K562 (cell line): ENCODE data around the gene PALLD. TPM values are rescaled to one million over a fixed set of nuclear protein-coding genes. Genes with fewer than 3 reads are reported as not detected.

Source experiments
- ATAC-seq: fragments of 200-7000 bp; cut with Tn5 transposase; 3 replicates; pipeline ENCODE4 v1.9.1; 2020; ENCODE audit warnings: moderate library complexity
- BruUV-seq: library from RNA; stranded (reverse); fragments of 400-500 nt; replicated peaks from 2 replicates; lab custom pipeline; 2021; lab: Mats Ljungman, UMichigan
- CTCF ChIA-PET: fragments of 300-600 bp; formaldehyde crosslinking; extraction: SDS; loops from one replicate; lab custom pipeline; 2021; ENCODE audit warnings: low intra/inter-chr PET ratio; lab: Yijun Ruan, JAX
- POLR2A ChIA-PET: fragments of 300-600, 350-650 bp; sonication (Branson Sonifier 250); formaldehyde crosslinking; extraction: SDS; loops from one replicate; lab custom pipeline; 2021; ENCODE audit warnings: antibody characterized with exemption, inconsistent platforms; lab: Yijun Ruan, JAX
- DNase-seq, 4 experiments: peaks; one replicate each; pipeline versions ENCODE4 v3.0.0 to v3.0.0-alpha.2; 2011 to 2018; ENCODE audit warnings: low spot score in 3 of 4, mixed read lengths in 3 of 4; ENCODE audit errors: extremely low read depth in 1 of 4
- FAIRE-seq: peaks from 2 replicates; lab custom pipeline; 2011; peaks lifted over from hg19 to GRCh38; lab: Jason Lieb, UNC
- H2AFZ ChIP-seq: 2 replicates; pipeline ENCODE4 v1.6.0; 2011; ENCODE audit warnings: low read depth, low read length, control low read depth, inconsistent platforms
- H3K27ac ChIP-seq: fragments of 200-600 bp; 3 replicates; pipeline ENCODE4 v1.8.0; 2011; ENCODE audit warnings: low read depth, mild to moderate bottlenecking, control low read depth, inconsistent platforms, low read length, moderate library complexity, mixed read lengths; ENCODE audit errors: extremely low read depth
- H3K27me3 ChIP-seq, 2 experiments: fragments of 300-600 bp in 1 of 2; 2 replicates in 1 of 2; 3 replicates in 1 of 2; pipeline versions ENCODE4 v1.6.0 to v1.8.0; 2011; ENCODE audit warnings: inconsistent platforms in 2 of 2, low read length in 2 of 2, mild to moderate bottlenecking in 1 of 2, mixed read lengths in 1 of 2, moderate library complexity in 1 of 2; ENCODE audit not compliant: control insufficient read depth in 2 of 2, insufficient read depth in 2 of 2
- H3K36me3 ChIP-seq: fragments of 300-600 bp; 3 replicates; pipeline ENCODE4 v1.8.0; 2011; ENCODE audit warnings: mild to moderate bottlenecking, low read length, inconsistent platforms; ENCODE audit not compliant: control insufficient read depth, insufficient read depth
- H3K4me1 ChIP-seq, 2 experiments: fragments of 200-600 bp in 1 of 2; replicated peaks in 1 of 2; 2 replicates in 1 of 2; 3 replicates in 1 of 2; pipeline versions ENCODE4 v1.5.1 to v1.8.0; 2011; ENCODE audit warnings: inconsistent platforms in 2 of 2, low read length in 2 of 2, mild to moderate bottlenecking in 1 of 2, mixed read lengths in 1 of 2, moderate library complexity in 1 of 2; ENCODE audit not compliant: control insufficient read depth in 2 of 2, insufficient read depth in 2 of 2
- H3K4me2 ChIP-seq: 2 replicates; pipeline ENCODE4 v1.6.1; 2011; ENCODE audit warnings: low read length, control low read depth, inconsistent platforms, mixed read lengths; ENCODE audit not compliant: insufficient read depth
- H3K4me3 ChIP-seq: fragments of 200-600 bp; sonication (generic), shearing (Covaris generic); 2 replicates; pipeline ENCODE4 v1.5.1; 2016; ENCODE audit warnings: control low read depth, inconsistent platforms
- H3K79me2 ChIP-seq: fragments of 200-600 bp; 3 replicates; pipeline ENCODE4 v1.8.0; 2011; ENCODE audit warnings: low read length, inconsistent platforms; ENCODE audit not compliant: control insufficient read depth, insufficient read depth
- H3K9ac ChIP-seq, 2 experiments: 2 replicates each; pipeline versions ENCODE4 v1.6.0 to v1.6.1; 2011; ENCODE audit warnings: low read depth in 2 of 2, low read length in 2 of 2, control low read depth in 1 of 2, inconsistent platforms in 1 of 2, mild to moderate bottlenecking in 1 of 2, mixed read lengths in 1 of 2; ENCODE audit not compliant: insufficient read depth in 1 of 2
- H3K9me1 ChIP-seq: one replicate; pipeline ENCODE4 v1.6.0; 2011; ENCODE audit warnings: inconsistent platforms, mild to moderate bottlenecking, low read length, moderate library complexity; ENCODE audit not compliant: control insufficient read depth, insufficient read depth
- H3K9me3 ChIP-seq: replicated peaks from 2 replicates; pipeline ENCODE4 v1.5.1; 2011; ENCODE audit warnings: low read depth, low read length, inconsistent platforms; ENCODE audit not compliant: control insufficient read depth, insufficient read depth
- H4K20me1 ChIP-seq: replicated peaks from 2 replicates; pipeline ENCODE4 v1.6.1; 2011; ENCODE audit warnings: low read length, inconsistent platforms, mixed read lengths; ENCODE audit not compliant: control insufficient read depth, insufficient read depth
- ARNT ChIP-seq, 2 experiments: fragments of 450-650 bp; IDR thresholded peaks; 2 replicates each; pipeline ENCODE4 v1.6.1; 2016; ENCODE audit warnings: mild to moderate bottlenecking in 1 of 2
- DACH1 ChIP-seq: fragments of 450-650 bp; IDR thresholded peaks from 2 replicates; pipeline ENCODE4 v1.6.1; 2018; ENCODE audit not compliant: partially characterized antibody
- MYC ChIP-seq, 2 experiments: fragments of 250-450 bp in 1 of 2; sonication (Bioruptor Pico) in 1 of 2; IDR thresholded peaks; 2 replicates each; pipeline versions ENCODE4 v1.5.1 to v1.6.1; 2012 to 2021; ENCODE audit warnings: low read depth in 2 of 2, borderline replicate concordance in 1 of 2, improper control_type of control experiment in 1 of 2, low read length in 1 of 2, mild to moderate bottlenecking in 1 of 2, moderate library complexity in 1 of 2
- NCOA4 ChIP-seq: fragments of 450-650 bp; IDR thresholded peaks from 2 replicates; pipeline ENCODE4 v1.6.1; 2018; ENCODE audit warnings: mild to moderate bottlenecking; ENCODE audit not compliant: partially characterized antibody
- NFYB ChIP-seq: IDR thresholded peaks from 2 replicates; pipeline ENCODE4 v1.6.1; 2011; ENCODE audit warnings: mild to moderate bottlenecking, moderate library complexity; ENCODE audit not compliant: insufficient read length; ENCODE audit errors: extremely low read depth
- NR2C2 ChIP-seq, 2 experiments: fragments of 200-800 bp in 1 of 2; sonication (Bioruptor generic) in 1 of 2; sonication (generic) in 1 of 2; formaldehyde crosslinking in 1 of 2; IDR thresholded peaks; 2 replicates each; pipeline versions ENCODE4 v1.6.1 to v1.8.0; 2016 to 2022; ENCODE audit warnings: mild to moderate bottlenecking in 1 of 2, missing compliant biosample characterization in 1 of 2, missing genetic modification characterization in 1 of 2, missing genetic modification reagents in 1 of 2
- POLR2AphosphoS2 ChIP-seq: IDR thresholded peaks from 2 replicates; pipeline ENCODE4 v1.6.1; 2012; ENCODE audit warnings: low read length, improper control_type of control experiment
- RFX5 ChIP-seq: IDR thresholded peaks from 2 replicates; pipeline ENCODE4 v1.6.1; 2011; ENCODE audit warnings: low read depth, mild to moderate bottlenecking, improper control_type of control experiment, low read length
- ZNF133 ChIP-seq: fragments of 250-450 bp; sonication (Bioruptor Pico); IDR thresholded peaks from 2 replicates; pipeline ENCODE4 v1.4.0; 2020; ENCODE audit warnings: mild to moderate bottlenecking
- ZNF165 ChIP-seq: fragments of 250-450 bp; sonication (Bioruptor Pico); IDR thresholded peaks from 2 replicates; pipeline ENCODE4 v1.4.0; 2020; ENCODE audit warnings: borderline replicate concordance
- ZNF174 ChIP-seq: fragments of 250-450 bp; sonication (Bioruptor Pico); IDR thresholded peaks from 2 replicates; pipeline ENCODE4 v1.4.0; 2020; ENCODE audit warnings: mild to moderate bottlenecking
- WGBS: fragments of 100-300 bp; shearing (Covaris generic); methylation state at CpG from one replicate; pipeline ENCODE4 v1.1.6; 2016; ENCODE audit warnings: low coverage, mixed read lengths; ENCODE audit not compliant: insufficient coverage; ENCODE audit errors: missing lambda C conversion rate; 5-methylcytosine and 5-hydroxymethylcytosine counted together
- in situ Hi-C: fragments of 300-500 bp; cut with MboI; formaldehyde crosslinking; loops from 4 replicates; pipeline ENCODE4 v1.15.0; 2018; ENCODE audit warnings: inconsistent platforms, mixed read lengths
- intact Hi-C: fragments of 100-400 bp; cut with micrococcal nuclease; formaldehyde crosslinking; loops from 2 replicates; pipeline ENCODE4 v1.14.2; 2022
- polyA plus RNA-seq, 8 experiments: library from polyadenylated mRNA; depleted of rRNA in 4 of 8; stranded (reverse) in 5 of 8; unstranded in 3 of 8; fragments of >200 nt; fragmentation: Nextera tagmentation in 2 of 8; fragmentation: Illumina TruSeq in 1 of 8; extraction: Ambion mirVana in 2 of 8; extraction: Trizol in 1 of 8; gene quantifications; 2 replicates each; pipeline versions ENCODE4 v1.2.1 to v1.2.3, GENCODE V29; 2011 to 2014; ENCODE audit warnings: inconsistent platforms in 1 of 8, missing spikeins in 1 of 8
- total RNA-seq, 7 experiments: library from RNA; depleted of rRNA in 6 of 7; stranded (reverse); fragments of >200 nt in 6 of 7; fragmentation: Illumina TruSeq in 2 of 7; extraction: Trizol in 2 of 7; gene quantifications; 2 replicates each; pipeline versions ENCODE4 v1.2.1 to v1.2.3, GENCODE V29; 2011 to 2021; ENCODE audit warnings: low replicate concordance in 1 of 7
- TF ChIP-seq, protein P1 (sequence below): fragments of 250-450 bp; sonication (Bioruptor Pico); IDR thresholded peaks from 2 replicates; pipeline ENCODE4 v1.4.0; 2020; ENCODE audit warnings: borderline replicate concordance
- TF ChIP-seq, protein P2 (sequence below): fragments of 250-450 bp; sonication (Bioruptor Pico); IDR thresholded peaks from 2 replicates; pipeline ENCODE4 v1.8.0; 2021; ENCODE audit warnings: moderate library complexity, mild to moderate bottlenecking, inconsistent platforms
- TF ChIP-seq, protein P3 (sequence below): fragments of 250-450 bp; sonication (Bioruptor Pico); IDR thresholded peaks from 2 replicates; pipeline ENCODE4 v1.8.0; 2022; ENCODE audit warnings: inconsistent platforms, mild to moderate bottlenecking, moderate library complexity, borderline replicate concordance

The PALLD gene
- total and polyA plus RNA-seq, 9 of the 15 experiments (the other 6 are each of a cell fraction or from before 2014, with no cell fraction given): 0.01 to 0.35 (median 0.06) TPM; not detected in 3

DNA sequence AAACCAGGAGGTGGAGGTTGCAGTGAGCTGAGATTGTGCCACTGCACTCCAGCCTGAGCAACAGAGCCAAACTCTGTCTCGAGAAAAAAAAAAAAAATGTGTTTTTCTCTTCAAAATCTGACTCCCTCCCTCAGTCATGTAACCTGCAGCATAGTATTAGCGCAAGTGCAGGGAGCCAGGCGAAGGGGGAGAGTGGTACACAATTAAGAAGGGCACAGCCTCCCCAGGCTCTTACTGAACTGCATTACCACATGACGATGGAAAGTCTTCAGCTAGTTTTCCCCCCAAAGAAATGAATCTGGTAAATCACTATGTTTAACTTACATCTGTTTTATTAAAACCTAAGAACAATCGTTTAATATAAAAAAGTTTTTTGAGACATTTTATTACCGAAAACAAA, 32.4 kb downstream of the PALLD start:
- Histone ChIP-seq H3K79me2 (no peaks in the 10 kb centered on the region), H3K4me2 (no peak overlapping the region)
- POLR2A ChIA-PET: no interaction called here
- TF ChIP-seq NCOA4: no peak
- TF ChIP-seq, protein P1, sequence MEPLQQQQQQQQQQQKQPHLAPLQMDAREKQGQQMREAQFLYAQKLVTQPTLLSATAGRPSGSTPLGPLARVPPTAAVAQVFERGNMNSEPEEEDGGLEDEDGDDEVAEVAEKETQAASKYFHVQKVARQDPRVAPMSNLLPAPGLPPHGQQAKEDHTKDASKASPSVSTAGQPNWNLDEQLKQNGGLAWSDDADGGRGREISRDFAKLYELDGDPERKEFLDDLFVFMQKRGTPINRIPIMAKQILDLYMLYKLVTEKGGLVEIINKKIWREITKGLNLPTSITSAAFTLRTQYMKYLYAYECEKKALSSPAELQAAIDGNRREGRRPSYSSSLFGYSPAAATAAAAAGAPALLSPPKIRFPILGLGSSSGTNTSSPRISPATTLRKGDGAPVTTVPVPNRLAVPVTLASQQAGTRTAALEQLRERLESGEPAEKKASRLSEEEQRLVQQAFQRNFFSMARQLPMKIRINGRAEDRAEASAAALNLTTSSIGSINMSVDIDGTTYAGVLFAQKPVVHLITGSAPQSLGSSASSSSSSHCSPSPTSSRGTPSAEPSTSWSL (CRISPR knock-in tag): no peak
- no peak for TF ChIP-seq MYC (IDR thresholded peaks at IDR 0.05; ENCODE audit: low read depth, low read length)
- TF ChIP-seq MYC (CRISPR knock-in tag; IDR thresholded peaks at IDR 0.05; ENCODE audit: borderline replicate concordance, low read depth): no peak
- TF ChIP-seq ZNF165 (CRISPR knock-in tag): no peak
- no peak for TF ChIP-seq ARNT (IDR thresholded peaks at IDR 0.05)
- TF ChIP-seq NFYB: no peak
- TF ChIP-seq ZNF174: no peak
- no peak for TF ChIP-seq DACH1
- no peak for TF ChIP-seq ZNF133
- TF ChIP-seq, protein P2, sequence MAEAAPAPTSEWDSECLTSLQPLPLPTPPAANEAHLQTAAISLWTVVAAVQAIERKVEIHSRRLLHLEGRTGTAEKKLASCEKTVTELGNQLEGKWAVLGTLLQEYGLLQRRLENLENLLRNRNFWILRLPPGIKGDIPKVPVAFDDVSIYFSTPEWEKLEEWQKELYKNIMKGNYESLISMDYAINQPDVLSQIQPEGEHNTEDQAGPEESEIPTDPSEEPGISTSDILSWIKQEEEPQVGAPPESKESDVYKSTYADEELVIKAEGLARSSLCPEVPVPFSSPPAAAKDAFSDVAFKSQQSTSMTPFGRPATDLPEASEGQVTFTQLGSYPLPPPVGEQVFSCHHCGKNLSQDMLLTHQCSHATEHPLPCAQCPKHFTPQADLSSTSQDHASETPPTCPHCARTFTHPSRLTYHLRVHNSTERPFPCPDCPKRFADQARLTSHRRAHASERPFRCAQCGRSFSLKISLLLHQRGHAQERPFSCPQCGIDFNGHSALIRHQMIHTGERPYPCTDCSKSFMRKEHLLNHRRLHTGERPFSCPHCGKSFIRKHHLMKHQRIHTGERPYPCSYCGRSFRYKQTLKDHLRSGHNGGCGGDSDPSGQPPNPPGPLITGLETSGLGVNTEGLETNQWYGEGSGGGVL (CRISPR knock-in tag): no peak
- no peak for TF ChIP-seq POLR2AphosphoS2
- TF ChIP-seq, protein P3, sequence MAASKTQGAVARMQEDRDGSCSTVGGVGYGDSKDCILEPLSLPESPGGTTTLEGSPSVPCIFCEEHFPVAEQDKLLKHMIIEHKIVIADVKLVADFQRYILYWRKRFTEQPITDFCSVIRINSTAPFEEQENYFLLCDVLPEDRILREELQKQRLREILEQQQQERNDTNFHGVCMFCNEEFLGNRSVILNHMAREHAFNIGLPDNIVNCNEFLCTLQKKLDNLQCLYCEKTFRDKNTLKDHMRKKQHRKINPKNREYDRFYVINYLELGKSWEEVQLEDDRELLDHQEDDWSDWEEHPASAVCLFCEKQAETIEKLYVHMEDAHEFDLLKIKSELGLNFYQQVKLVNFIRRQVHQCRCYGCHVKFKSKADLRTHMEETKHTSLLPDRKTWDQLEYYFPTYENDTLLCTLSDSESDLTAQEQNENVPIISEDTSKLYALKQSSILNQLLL: no peak
- TF ChIP-seq RFX5: no peak
- TF ChIP-seq NR2C2 (CRISPR knock-in tag; IDR thresholded peaks at IDR 0.05): no peak
- TF ChIP-seq NR2C2 (tag; IDR thresholded peaks at IDR 0.05): no peak

More for the DNA sequence above, 32.4 kb downstream of the PALLD start:
- Histone ChIP-seq H4K20me1 (no peaks in the 10 kb centered on the region), H3K9me3 (no peaks in the 10 kb centered on the region), H3K9ac (no peak overlapping the region), H3K4me1 (no peaks in the 10 kb centered on the region), H2AFZ (no peak overlapping the region), H3K36me3 (no peaks in the 10 kb centered on the region), H3K27ac (no peak overlapping the region), H3K27me3 (no peaks in the 10 kb centered on the region), H3K9me1 (no peaks in the 10 kb centered on the region), H3K4me3 (no peak overlapping the region)
- FAIRE-seq (no peak), DNase-seq (no peak), ATAC-seq (no peak)
- CTCF ChIA-PET: no interaction called here
- in situ Hi-C loops (no loop called here), intact Hi-C loops (no loop called here)
- WGBS: 7% methylated on average over 6 of the region's 6 CpGs
- BruUV-seq: no TSS peak
